Gastroesophageal sphincter (tissue), 4 donors: Measurements from ENCODE around the gene HUS1. TPM values are rescaled to one million over a fixed set of nuclear protein-coding genes. Genes with fewer than 3 reads are reported as not detected.
"Not testable (repeated sequence)": the region's sequence is repeated elsewhere in the genome, so short reads cannot be mapped to it uniquely, and the experiment has no call there.

Experiments used
- ATAC-seq: fragments of 150-250 bp; one replicate; pipeline ENCODE4 v1.9.1; 2016; ENCODE audit warnings: mild to moderate bottlenecking, moderate library complexity
- H3K27ac ChIP-seq, 4 donors: fragments of 200-600 bp; sonication (generic) in 3 of 4; 1 replicate in 3 of 4; 2 replicates in 1 of 4; pipeline ENCODE4 v1.5.1; 2016 to 2019
- H3K27me3 ChIP-seq: fragments of 200-600 bp; sonication (generic); one replicate; pipeline ENCODE4 v1.5.1; 2019
- H3K36me3 ChIP-seq, 2 donors: fragments of 200-600 bp; sonication (generic); one replicate each; pipeline ENCODE4 v1.5.1; 2019; ENCODE audit warnings: control low read depth in 1 of 2
- H3K4me1 ChIP-seq, 3 donors: fragments of 200-600 bp; sonication (generic); 1 replicate in 2 of 3; 2 replicates in 1 of 3; pipeline ENCODE4 v1.5.1; 2016 to 2019; ENCODE audit warnings: control low read depth in 2 of 3
- H3K4me3 ChIP-seq, 2 donors: fragments of 200-600 bp; sonication (generic); one replicate each; pipeline ENCODE4 v1.5.1; 2019; ENCODE audit warnings: mild to moderate bottlenecking in 1 of 2, moderate library complexity in 1 of 2
- H3K9me3 ChIP-seq, 3 donors: fragments of 200-600 bp; sonication (generic); one replicate each; pipeline ENCODE4 v1.5.1; 2017 to 2019; ENCODE audit warnings: control low read depth in 2 of 3
- CTCF ChIP-seq, 4 experiments: fragments of 200-600 bp in 2 of 4; fragments of 450-650 bp in 2 of 4; sonication (generic) in 1 of 4; IDR thresholded peaks; one replicate each; pipeline ENCODE4 v1.5.1; 2017 to 2019; ENCODE audit warnings: antibody characterized with exemption in 4 of 4, mild to moderate bottlenecking in 2 of 4, moderate library complexity in 2 of 4
- EP300 ChIP-seq: sonication (generic); formaldehyde crosslinking; IDR thresholded peaks from one replicate; pipeline ENCODE4 v1.6.1; 2017; ENCODE audit warnings: antibody characterized with exemption, mild to moderate bottlenecking
- POLR2A ChIP-seq, 2 donors: fragments of 450-650 bp; IDR thresholded peaks; one replicate each; pipeline ENCODE4 v1.6.1; 2017; ENCODE audit warnings: antibody characterized with exemption in 2 of 2, mild to moderate bottlenecking in 2 of 2, moderate library complexity in 1 of 2
- POLR2AphosphoS5 ChIP-seq: sonication (generic); formaldehyde crosslinking; IDR thresholded peaks from one replicate; pipeline ENCODE4 v1.6.1; 2017; ENCODE audit warnings: antibody characterized with exemption
- WGBS, 2 donors: methylation state at CpG; one replicate each; pipeline ENCODE4 v1.1.5; 2018; ENCODE audit warnings: low coverage in 1 of 2; 5-methylcytosine and 5-hydroxymethylcytosine counted together
- total RNA-seq, 4 donors: library from RNA; depleted of rRNA; stranded (reverse); fragments of >200 nt; gene quantifications; one replicate each; pipeline ENCODE4 v1.1.0, GENCODE V29; 2016

HUS1 gene
- total RNA-seq, 4 donors from 2014 or later, result 13.7 to 32.7 (median 19.7) TPM

GRCh38 chr7:47982610-47983009 is 3.2 kb upstream of the HUS1 start:
- Histone ChIP-seq H3K4me3 (no peak overlapping the region), H3K9me3 (no peaks in the 10 kb centered on the region), H3K27me3 (no peaks in the 10 kb centered on the region), H3K36me3 (peaks cover 0 to 8% of the 10 kb centered on the region in 2 donors), H3K4me1 (peaks cover 5 to 12% (median 9%) of the 10 kb centered on the region in 3 donors), H3K27ac (no peak overlapping the region)
- WGBS, 2 donors, result 38 to 57% methylated on average over 2 of the region's 2 CpGs
- TF ChIP-seq EP300, result no peak
- TF ChIP-seq CTCF (IDR thresholded peaks at IDR 0.05), result no peak
- no peak for TF ChIP-seq POLR2A (IDR thresholded peaks at IDR 0.05)
- TF ChIP-seq POLR2AphosphoS5, result no peak
- no peak for ATAC-seq

GRCh38 chr7:47980648-47981047 is 1.2 kb upstream of the HUS1 start:
- not testable (repeated sequence) for H3K9me3 ChIP-seq, H3K27ac ChIP-seq, ATAC-seq, H3K27me3 ChIP-seq, H3K4me3 ChIP-seq
- WGBS, 2 donors, result no CpG with 5 or more reads among the region's 5 CpGs
- Histone ChIP-seq H3K36me3 (peaks cover 0 to 27% of the 10 kb centered on the region in 2 donors), H3K4me1 (peaks cover 5 to 21% (median 9%) of the 10 kb centered on the region in 3 donors)

GRCh38 chr7:47979832-47980181 is 392 bp upstream of the HUS1 start:
- 17 to 24% methylated on average over 7 of the region's 7 CpGs for WGBS, 2 donors
- H3K27ac ChIP-seq, result peak overlapping the region; percentile 88 to 93 (median 90)
- no peaks in the 10 kb centered on the region for H3K9me3 ChIP-seq
- peaks cover 0 to 36% of the 10 kb centered on the region in 2 donors for H3K36me3 ChIP-seq
- TF ChIP-seq EP300, result no peak
- H3K27me3 ChIP-seq, result no peaks in the 10 kb centered on the region
- no peak for ATAC-seq
- H3K4me3 ChIP-seq, result peak overlapping the region; percentile 64 to 98
- peaks cover 5 to 21% (median 9%) of the 10 kb centered on the region in 3 donors for H3K4me1 ChIP-seq

- H3K27ac ChIP-seq, result peak overlapping the region; percentile 88 to 93 (median 90)
- TF ChIP-seq EP300 (no peak), POLR2AphosphoS5 (no peak), POLR2A (IDR thresholded peaks at IDR 0.05) (no peak), CTCF (IDR thresholded peaks at IDR 0.05) (no peak)
- H3K36me3 ChIP-seq, result peaks cover 2 to 46% of the 10 kb centered on the region in 2 donors
- no peaks in the 10 kb centered on the region for H3K9me3 ChIP-seq
- WGBS, 2 donors, result 4 to 40% methylated on average over 1 to 4 of the region's 4 CpGs
- peak; percentile 11 for ATAC-seq
- peak overlapping the region; percentile 64 to 98 for H3K4me3 ChIP-seq
- no peaks in the 10 kb centered on the region for H3K27me3 ChIP-seq
- H3K4me1 ChIP-seq, result peaks cover 5 to 21% (median 9%) of the 10 kb centered on the region in 3 donors
Measured at GRCh38 chr7:47978790-47979144, 648 bp downstream of the HUS1 start.

GRCh38 chr7:47973739-47974138 is 5.7 kb downstream of the HUS1 start:
- TF ChIP-seq EP300 (no peak), POLR2A (IDR thresholded peaks at IDR 0.05) (no peak), CTCF (IDR thresholded peaks at IDR 0.05) (no peak), POLR2AphosphoS5 (no peak)
- no peak overlapping the region for H3K27ac ChIP-seq
- H3K4me1 ChIP-seq, result peaks cover 5 to 31% (median 9%) of the 10 kb centered on the region in 3 donors
- ATAC-seq, result no peak
- no peaks in the 10 kb centered on the region for H3K27me3 ChIP-seq
- no peak overlapping the region for H3K4me3 ChIP-seq
- peaks cover 3 to 94% of the 10 kb centered on the region in 2 donors for H3K36me3 ChIP-seq
- WGBS, 2 donors, result 75 to 100% methylated on average over 1 of the region's 1 CpG
- H3K9me3 ChIP-seq, result no peaks in the 10 kb centered on the region

DNA sequence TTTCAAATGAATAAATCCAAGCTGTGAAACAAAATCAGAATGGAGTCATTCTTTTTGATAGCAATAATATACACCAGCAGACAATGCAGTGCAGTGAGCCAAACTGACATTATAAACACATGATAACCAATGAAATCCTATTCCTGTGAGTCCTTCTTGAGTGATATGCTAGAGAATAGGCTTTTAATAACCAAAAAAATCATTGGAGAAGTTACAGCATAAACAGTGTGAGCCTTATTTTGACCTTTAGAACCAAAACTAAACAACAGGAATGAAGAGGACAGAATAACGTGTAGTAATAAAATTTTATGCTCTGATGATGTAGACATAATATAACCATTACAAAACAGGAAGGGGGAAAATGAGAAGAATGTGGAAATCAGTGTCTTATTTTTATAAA is 8.7 kb downstream of the HUS1 start:
- Histone ChIP-seq H3K9me3 (no peaks in the 10 kb centered on the region), H3K4me1 (peaks cover 0 to 15% (median 0%) of the 10 kb centered on the region in 3 donors), H3K27me3 (no peaks in the 10 kb centered on the region), H3K36me3 (peaks cover 3 to 97% of the 10 kb centered on the region in 2 donors), H3K27ac (peak overlapping the region in 2 of 4 donors; percentile 5 to 15), H3K4me3 (no peak overlapping the region)
- no peak for ATAC-seq
- TF ChIP-seq CTCF (IDR thresholded peaks at IDR 0.05) (no peak), EP300 (no peak), POLR2A (IDR thresholded peaks at IDR 0.05) (no peak), POLR2AphosphoS5 (no peak)
- 15 to 38% methylated on average over 1 of the region's 1 CpG for WGBS, 2 donors
